Activated CD4-positive, alpha-beta T cell treated with anti-CD3 and anti-CD28 coated beads, Interleukin-2, amount 10 ng/mL, durations not matched to agents 24 days and 14 days (primary cell): ENCODE results near the gene SLAMF6. TPM values are rescaled to one million over a fixed set of nuclear protein-coding genes. Genes with fewer than 3 reads are reported as not detected.
"Not testable (repeated sequence)": the region's sequence is repeated elsewhere in the genome, so short reads cannot be mapped to it uniquely, and the experiment has no call there.

ENCODE experiments used
- DNase-seq: peaks from one replicate; pipeline ENCODE4 v3.0.0; 2022
- H3K27ac Mint-ChIP-seq: one replicate; pipeline ENCODE4 v1.8.0; 2022; ENCODE audit warnings: mild to moderate bottlenecking, mixed read lengths
- H3K27me3 Mint-ChIP-seq: one replicate; pipeline ENCODE4 v1.8.0; 2022; ENCODE audit warnings: mixed read lengths
- H3K36me3 Mint-ChIP-seq: one replicate; pipeline ENCODE4 v1.8.0; 2022; ENCODE audit warnings: low read depth, mild to moderate bottlenecking, mixed read lengths
- H3K4me1 Mint-ChIP-seq: one replicate; pipeline ENCODE4 v1.8.0; 2021; ENCODE audit warnings: mixed read lengths
- H3K4me3 Mint-ChIP-seq: one replicate; pipeline ENCODE4 v1.8.0; 2022; ENCODE audit warnings: mild to moderate bottlenecking, moderate library complexity, mixed read lengths
- H3K9me3 Mint-ChIP-seq: one replicate; pipeline ENCODE4 v1.8.0; 2021; ENCODE audit warnings: mixed read lengths
- intact Hi-C: fragments of 100-400 bp; cut with micrococcal nuclease; formaldehyde crosslinking; loops from one replicate; pipeline ENCODE4 v1.15.1; 2023
- total RNA-seq: library from RNA; stranded (reverse); gene quantifications from 2 replicates; pipeline ENCODE4 v1.2.3, GENCODE V29; 2022

SLAMF6 gene
- total RNA-seq: 53.8 and 55.4 TPM in 2 replicates

DNA sequence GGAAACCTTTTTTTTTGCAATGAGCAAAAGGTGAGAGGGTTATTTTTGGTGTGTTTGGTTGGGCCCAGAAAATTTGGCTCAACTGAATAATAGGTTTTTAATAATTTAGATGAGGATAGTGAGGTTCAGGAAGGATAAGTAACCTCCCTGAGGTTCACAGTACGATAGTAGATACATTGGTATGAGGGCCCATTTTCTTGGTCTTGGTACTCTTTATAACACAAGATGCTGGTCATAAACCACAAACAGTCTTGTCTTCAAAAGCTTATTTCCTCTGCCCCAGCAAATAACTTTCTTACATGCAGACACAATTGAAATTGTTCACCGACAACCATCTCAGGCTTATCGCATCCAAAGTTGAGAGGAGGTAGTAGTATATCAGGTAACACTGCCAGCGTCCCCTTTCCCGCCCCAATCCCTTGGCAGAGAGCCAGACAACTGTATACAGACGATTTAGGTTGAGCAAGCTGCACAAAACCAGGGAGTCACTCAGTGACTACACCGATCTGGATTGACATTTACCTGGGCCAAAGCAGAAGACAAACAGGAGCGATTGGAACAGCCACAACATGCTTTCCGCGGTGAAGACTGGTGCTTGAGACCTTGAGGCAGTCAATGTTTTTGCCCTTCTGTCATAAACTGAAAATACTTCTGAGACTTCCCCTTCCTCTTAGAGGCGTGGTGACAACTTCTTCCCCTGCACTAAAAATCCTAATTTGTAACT lies at the start of gene SLAMF6:
SLAMF6 (minus strand) TSS at position 634 of the 724 bp plus-strand sequence; CDS start at position 571, 63 bp downstream.
- Mint-ChIP-seq H3K9me3 (peaks cover 17% of the 10 kb centered on the region), H3K27ac (peak within 1 kb of the TSS; percentile 91), H3K27me3 (no peaks in the 10 kb centered on the region), H3K4me1 (peaks cover 57% of the 10 kb centered on the region), H3K36me3 (peaks cover 49% of the 10 kb centered on the region), H3K4me3 (peak within 1 kb of the TSS; percentile 94)
- intact Hi-C loops: loop anchor here (1.0 to 5.0 kb wide), 2 partner anchors 85 to 190 kb away; partner anchors contain the start of gene CD48
- DNase-seq: peak; percentile 84

DNA sequence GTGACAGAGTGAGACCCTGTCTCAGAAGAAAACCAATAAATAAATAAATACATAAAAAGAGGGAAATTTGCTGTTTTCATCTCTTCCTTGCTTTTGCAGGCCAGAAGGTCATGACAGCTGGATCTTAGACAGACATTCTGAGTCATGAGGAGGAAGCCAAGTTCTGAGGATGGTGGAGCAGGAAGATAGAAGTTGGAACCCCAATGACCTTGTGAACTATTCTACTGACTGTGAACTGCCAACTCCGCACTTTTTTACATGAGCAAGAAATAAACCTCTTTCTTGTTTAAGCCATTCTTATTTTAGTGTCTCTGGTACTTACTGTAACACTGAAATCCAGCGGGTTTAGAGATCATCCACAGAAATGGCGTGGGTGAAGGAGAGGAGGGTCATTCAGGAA lies 47.8 kb upstream of the SLAMF6 start:
- Mint-ChIP-seq H3K27ac (peak overlapping the region; percentile 45), H3K36me3 (peaks cover 43% of the 10 kb centered on the region), H3K9me3 (peaks cover 26% of the 10 kb centered on the region), H3K4me3 (peak overlapping the region; percentile 15), H3K4me1 (peaks cover 85% of the 10 kb centered on the region), H3K27me3 (no peaks in the 10 kb centered on the region)
- DNase-seq: no peak
- intact Hi-C loops: no loop called here

GRCh38 chr1:160569806-160570205 lies 46.8 kb upstream of the SLAMF6 start:
- Mint-ChIP-seq H3K36me3 (peaks cover 50% of the 10 kb centered on the region), H3K9me3 (peaks cover 26% of the 10 kb centered on the region), H3K27me3 (no peaks in the 10 kb centered on the region), H3K4me3 (peak overlapping the region; percentile 36), H3K4me1 (peaks cover 83% of the 10 kb centered on the region), H3K27ac (peak overlapping the region; percentile 98)
- intact Hi-C loops: loop anchor here (2.0 kb wide), 2 partner anchors 29 to 53 kb away; no protein-coding TSS in a partner anchor
- DNase-seq: no peak

GRCh38 chr1:160567858-160568682 lies 45.0 kb upstream of the SLAMF6 start:
- peak overlapping the region; percentile 98 for H3K27ac Mint-ChIP-seq
- no peaks in the 10 kb centered on the region for H3K27me3 Mint-ChIP-seq
- H3K4me3 Mint-ChIP-seq: peak overlapping the region; percentile 68
- intact Hi-C loops: loop anchor here (1.0 to 2.0 kb wide), 4 partner anchors 8 to 55 kb away; no protein-coding TSS in a partner anchor
- peaks cover 57% of the 10 kb centered on the region for H3K36me3 Mint-ChIP-seq
- H3K4me1 Mint-ChIP-seq: peaks cover 76% of the 10 kb centered on the region
- DNase-seq: peak; percentile 85
- peaks cover 25% of the 10 kb centered on the region for H3K9me3 Mint-ChIP-seq

- peaks cover 25% of the 10 kb centered on the region for H3K9me3 Mint-ChIP-seq
- intact Hi-C loops: no loop called here
- no peak for DNase-seq
- peak overlapping the region; percentile 98 for H3K27ac Mint-ChIP-seq
- H3K27me3 Mint-ChIP-seq: no peaks in the 10 kb centered on the region
- H3K36me3 Mint-ChIP-seq: peaks cover 59% of the 10 kb centered on the region
- H3K4me3 Mint-ChIP-seq: peak overlapping the region; percentile 68
- peaks cover 70% of the 10 kb centered on the region for H3K4me1 Mint-ChIP-seq
Observed at GRCh38 chr1:160567341-160567740, 44.3 kb upstream of the SLAMF6 start.

GRCh38 chr1:160565564-160565963 lies 42.5 kb upstream of the SLAMF6 start:
- Mint-ChIP-seq H3K36me3 (peaks cover 56% of the 10 kb centered on the region), H3K4me1 (peaks cover 71% of the 10 kb centered on the region), H3K4me3 (no peak overlapping the region), H3K27me3 (no peaks in the 10 kb centered on the region), H3K27ac (peak overlapping the region; percentile 59), H3K9me3 (peaks cover 22% of the 10 kb centered on the region)
- DNase-seq: no peak
- intact Hi-C loops: no loop called here

GRCh38 chr1:160563230-160563629 lies 40.2 kb upstream of the SLAMF6 start:
- Mint-ChIP-seq H3K9me3 (peaks cover 17% of the 10 kb centered on the region), H3K36me3 (peaks cover 67% of the 10 kb centered on the region), H3K27ac (peak overlapping the region; percentile 45), H3K4me1 (peaks cover 75% of the 10 kb centered on the region)
- intact Hi-C loops, H3K4me3 Mint-ChIP-seq, H3K27me3 Mint-ChIP-seq, DNase-seq: not testable (repeated sequence)

DNA sequence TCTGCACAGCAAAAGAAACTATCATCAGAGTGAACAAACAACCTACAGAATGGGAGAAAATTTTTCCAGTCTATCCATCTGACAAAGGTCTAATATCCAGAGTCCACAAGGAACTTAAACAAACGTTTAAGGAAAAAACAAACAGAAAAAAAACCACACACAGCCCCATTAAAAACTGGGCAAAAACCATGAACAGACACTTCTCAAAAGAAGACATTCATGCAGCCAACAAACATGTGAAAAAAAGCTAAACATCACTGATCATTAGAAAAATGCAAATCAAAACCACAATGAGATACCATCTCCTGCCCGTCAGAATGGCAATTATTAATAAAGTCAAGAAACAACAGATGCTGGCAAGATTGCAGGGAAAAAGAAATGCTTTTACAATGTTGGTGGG lies 39.7 kb upstream of the SLAMF6 start:
- DNase-seq, H3K27ac Mint-ChIP-seq, intact Hi-C loops, H3K27me3 Mint-ChIP-seq, H3K4me3 Mint-ChIP-seq: not testable (repeated sequence)
- Mint-ChIP-seq H3K4me1 (peaks cover 73% of the 10 kb centered on the region), H3K36me3 (peaks cover 65% of the 10 kb centered on the region), H3K9me3 (peaks cover 17% of the 10 kb centered on the region)

DNA sequence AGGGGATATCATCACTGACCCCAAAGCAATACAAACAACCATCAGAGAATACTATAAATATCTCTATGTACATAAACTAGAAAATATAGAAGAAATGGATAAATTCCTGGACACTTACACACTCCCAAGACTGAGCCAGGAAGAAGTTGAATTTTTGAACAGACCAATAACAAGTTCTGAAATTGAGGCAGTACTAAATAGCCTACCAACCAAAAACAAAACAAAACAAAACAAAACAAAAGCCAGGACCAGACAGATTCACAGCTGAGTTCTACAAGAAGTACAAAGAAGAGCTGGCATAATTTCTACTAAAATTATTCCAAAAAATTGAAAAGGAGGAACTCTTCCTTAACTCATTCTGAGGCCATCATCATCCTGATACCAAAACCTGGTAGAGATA lies 37.8 kb upstream of the SLAMF6 start:
- Mint-ChIP-seq H3K9me3 (peaks cover 14% of the 10 kb centered on the region), H3K4me3 (peak overlapping the region; percentile 73), H3K27ac (peak overlapping the region; percentile 81), H3K27me3 (no peaks in the 10 kb centered on the region), H3K36me3 (peaks cover 61% of the 10 kb centered on the region), H3K4me1 (peaks cover 60% of the 10 kb centered on the region)
- intact Hi-C loops: loop anchor here (2.0 kb wide), 2 partner anchors 16 to 20 kb away; no protein-coding TSS in a partner anchor
- DNase-seq: no peak

GRCh38 chr1:160560045-160560705 lies 37.1 kb upstream of the SLAMF6 start:
- Mint-ChIP-seq H3K4me3 (peak overlapping the region; percentile 73), H3K27ac (peak overlapping the region; percentile 81), H3K9me3 (peaks cover 14% of the 10 kb centered on the region), H3K4me1 (peaks cover 55% of the 10 kb centered on the region), H3K36me3 (peaks cover 58% of the 10 kb centered on the region), H3K27me3 (no peaks in the 10 kb centered on the region)
- intact Hi-C loops: loop anchor here (2.0 kb wide), 2 partner anchors 17 to 19 kb away; no protein-coding TSS in a partner anchor
- no peak for DNase-seq

DNA sequence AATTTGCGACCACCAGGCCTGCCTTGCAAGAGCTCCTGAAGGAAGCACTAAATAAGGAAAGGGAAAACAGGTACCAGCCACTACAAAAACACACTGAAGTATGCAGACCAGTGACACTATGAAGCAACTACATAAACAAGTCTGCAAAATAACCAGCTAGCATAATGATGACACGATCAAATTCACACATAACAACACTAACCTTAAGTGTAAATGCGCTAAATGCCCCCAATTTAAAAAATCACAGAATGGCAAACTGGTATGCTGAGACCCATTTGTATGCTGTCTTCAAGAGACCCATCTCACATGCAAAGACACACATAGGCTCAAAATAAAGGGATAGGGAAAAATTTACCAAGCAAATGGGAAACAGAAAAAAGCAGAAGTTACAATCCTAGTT lies 36.4 kb upstream of the SLAMF6 start:
- intact Hi-C loops: loop anchor here (2.0 kb wide), 1 partner anchor 47 kb away; no protein-coding TSS in a partner anchor
- not testable (repeated sequence) for DNase-seq

GRCh38 chr1:160558660-160559380 lies 35.8 kb upstream of the SLAMF6 start:
- intact Hi-C loops: loop anchor here (2.0 kb wide), 1 partner anchor 48 kb away; no protein-coding TSS in a partner anchor
- Mint-ChIP-seq H3K27ac (peak overlapping the region; percentile 78), H3K4me3 (peak overlapping the region; percentile 73), H3K9me3 (peaks cover 14% of the 10 kb centered on the region), H3K36me3 (peaks cover 53% of the 10 kb centered on the region), H3K4me1 (peaks cover 46% of the 10 kb centered on the region), H3K27me3 (no peaks in the 10 kb centered on the region)
- DNase-seq: no peak

More for the DNA sequence above, 36.4 kb upstream of the SLAMF6 start:
- not testable (repeated sequence) for H3K27me3 Mint-ChIP-seq
- peaks cover 52% of the 10 kb centered on the region for H3K36me3 Mint-ChIP-seq
- H3K4me1 Mint-ChIP-seq: peaks cover 49% of the 10 kb centered on the region
- peak overlapping the region; percentile 73 for H3K4me3 Mint-ChIP-seq
- peaks cover 14% of the 10 kb centered on the region for H3K9me3 Mint-ChIP-seq
- H3K27ac Mint-ChIP-seq: peak overlapping the region; percentile 81

GRCh38 chr1:160553778-160554177 lies 30.7 kb upstream of the SLAMF6 start:
- intact Hi-C loops: no loop called here
- H3K9me3 Mint-ChIP-seq: no peaks in the 10 kb centered on the region
- no peak overlapping the region for H3K4me3 Mint-ChIP-seq
- DNase-seq: no peak
- H3K27ac Mint-ChIP-seq: no peak overlapping the region
- H3K36me3 Mint-ChIP-seq: peaks cover 51% of the 10 kb centered on the region
- H3K4me1 Mint-ChIP-seq: peaks cover 27% of the 10 kb centered on the region
- H3K27me3 Mint-ChIP-seq: no peaks in the 10 kb centered on the region
